Measurements from ENCODE around the gene PRKCE. TPM values are rescaled to one million over a fixed set of nuclear protein-coding genes. Genes with fewer than 3 reads are reported as not detected.

PRKCE gene
- total and polyA plus RNA-seq, 2 of the 8 experiments (the other 6 are each of a cell fraction or from before 2014, with no cell fraction given) = 0.54 to 2.1 TPM

- 87% methylated on average over 2 of the region's 2 CpGs; no CpG with 5 or more reads in 1 of the 2 experiments for WGBS, 2 experiments (ENCODE audit: extremely low coverage in 1 of 2, insufficient coverage in 1 of 2, insufficient read length in 1 of 2, insufficient replicate concordance in 2 of 2, low coverage in 1 of 2, low lambda C conversion rate in 2 of 2, missing lambda C conversion rate in 1 of 2)
- no peaks in the 10 kb centered on the region for H3K79me1 ChIP-seq (ENCODE audit: low read depth, low read length)
- H3K36me3 ChIP-seq (ENCODE audit: control insufficient read depth in 2 of 4, insufficient read depth in 4 of 4, low read length in 3 of 4) = no peaks in the 10 kb centered on the region
- H4K20me1 ChIP-seq (replicated peaks in 1 of 2; ENCODE audit: control insufficient read depth in 1 of 2, insufficient read depth in 2 of 2, low read length in 2 of 2) = no peaks in the 10 kb centered on the region
- no peak overlapping the region; the same call in 1 of the 2 replicates for H2AK5ac ChIP-seq (ENCODE audit: low read depth, low read length)
- no peak overlapping the region for H3K18ac ChIP-seq (ENCODE audit: extremely low read depth, low read length)
- TF ChIP-seq SUZ12 (IDR thresholded peaks at IDR 0.05; ENCODE audit: low read length) = no peak
- no peak overlapping the region for H2AFZ ChIP-seq (ENCODE audit: low read length)
- H2BK20ac ChIP-seq (ENCODE audit: low read length) = no peak overlapping the region
- ChIA-PET CTCF (ENCODE audit: partially characterized antibody) (interaction anchor here (2.1 kb wide), 1 partner anchor 10 kb away, joined by 9 read pairs; no protein-coding TSS in a partner anchor), POLR2A (ENCODE audit: partially characterized antibody) (no interaction called here)
- no peak overlapping the region for H4K5ac ChIP-seq (ENCODE audit: insufficient read length, low read depth, low read length)
- H3K23ac ChIP-seq (ENCODE audit: insufficient read length) = no peak overlapping the region
- no peaks in the 10 kb centered on the region for H3K79me2 ChIP-seq (ENCODE audit: control insufficient read depth in 1 of 2, insufficient read depth in 2 of 2, low read length in 2 of 2)
- FAIRE-seq = no peak
- H3K4me2 ChIP-seq (ENCODE audit: insufficient read depth in 1 of 2, low read depth in 2 of 2, low read length in 2 of 2) = no peak overlapping the region
- H4K91ac ChIP-seq (replicated peaks; ENCODE audit: insufficient read length, low read length) = no peak overlapping the region
- H3K9ac ChIP-seq (replicated peaks in 1 of 4; ENCODE audit: extremely low read depth in 1 of 4, low read depth in 3 of 4, low read length in 3 of 4) = no peak overlapping the region
- no peaks in the 10 kb centered on the region for H3K23me2 ChIP-seq (ENCODE audit: low read depth, low read length)
- no peak for DNase-seq (ENCODE audit: low read depth in 1 of 2, low spot score in 2 of 2)
- H3K14ac ChIP-seq (ENCODE audit: insufficient read length) = no peak overlapping the region
- no peak overlapping the region for H3K27ac ChIP-seq (ENCODE audit: low read depth, low read length)
- peaks cover 0 to 3% (median 0%) of the 10 kb centered on the region in 4 experiments; a peak in 1 of 7 replicates for H3K4me1 ChIP-seq (replicated peaks in 1 of 4; ENCODE audit: control insufficient read depth in 3 of 4, insufficient read depth in 4 of 4, low read length in 3 of 4)
- H3K4me3 ChIP-seq (ENCODE audit: extremely low read depth in 1 of 4, insufficient read depth in 2 of 4, low read depth in 3 of 4, low read length in 4 of 4) = no peak overlapping the region
- H3K9me3 ChIP-seq (ENCODE audit: insufficient read depth in 2 of 2, low read depth in 1 of 2, low read length in 1 of 2) = no peaks in the 10 kb centered on the region
- H2BK12ac ChIP-seq (ENCODE audit: low read depth, low read length) = no peak overlapping the region
- H4K8ac ChIP-seq (ENCODE audit: extremely low read depth, insufficient read depth, low read length) = no peak overlapping the region
- H2BK120ac ChIP-seq (replicated peaks; ENCODE audit: low read depth, low read length) = no peak overlapping the region
- no peak overlapping the region for H2BK15ac ChIP-seq (ENCODE audit: low read length)
- H2BK5ac ChIP-seq (ENCODE audit: low read depth, low read length) = no peak overlapping the region
- no peak overlapping the region for H3K4ac ChIP-seq (replicated peaks; ENCODE audit: insufficient read length, low read depth, low read length)
- H3K27me3 ChIP-seq (replicated peaks in 1 of 4; ENCODE audit: control insufficient read depth in 3 of 4, extremely low read depth in 1 of 4, insufficient read depth in 3 of 4, low read length in 3 of 4) = no peaks in the 10 kb centered on the region; a peak in 1 of 7 replicates
- no peak overlapping the region for H3K56ac ChIP-seq (replicated peaks; ENCODE audit: insufficient read length, low read depth, low read length)
Measured at GRCh38 chr2:45769056-45769455, 117.6 kb downstream of the PRKCE start.
